ENCODE results near the gene FHOD3. TPM values are rescaled to one million over a fixed set of nuclear protein-coding genes. Genes with fewer than 3 reads are reported as not detected.
A peak's percentile ranks its signal among the peaks of the same experiment; 100 is the strongest.

The FHOD3 gene
- total RNA-seq, 1 experiment from 2014 or later, result 18.1 TPM

DNA sequence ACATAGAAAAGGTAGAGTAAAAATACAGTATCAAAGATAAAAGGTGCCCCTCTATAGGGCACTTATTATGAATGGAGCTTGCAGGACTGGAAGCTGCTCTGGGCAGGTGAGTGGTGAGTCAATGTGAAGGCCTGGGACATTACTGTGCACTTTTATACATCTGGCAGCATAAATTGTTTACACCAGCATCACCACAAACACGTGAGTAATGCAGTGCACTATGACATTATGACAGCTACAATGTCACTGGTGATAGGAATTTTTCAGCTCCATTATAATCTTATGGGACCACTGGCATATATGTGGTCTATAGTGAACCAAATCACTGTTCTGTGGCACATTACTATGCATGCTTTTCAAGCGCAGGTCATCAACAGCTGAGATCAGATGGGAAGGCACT lies 483.2 kb downstream of the FHOD3 start:
- no TSS peak for BruUV-seq (replicated peaks)
- Histone ChIP-seq H3K36me3 (ENCODE audit: low read depth, low read length) (no peaks in the 10 kb centered on the region), H3K9ac (ENCODE audit: low read length) (no peak overlapping the region), H3K9me2 (replicated peaks; ENCODE audit: low read length) (no peaks in the 10 kb centered on the region), H3F3A (ENCODE audit: low read length, unreplicated experiment) (no peaks in the 10 kb centered on the region), H4K20me1 (ENCODE audit: low read length) (no peaks in the 10 kb centered on the region), H3K4me2 (ENCODE audit: low read length) (no peak overlapping the region), H3K4me1 (ENCODE audit: insufficient read depth, low read length) (no peaks in the 10 kb centered on the region), H2AFZ (ENCODE audit: low read length) (no peak overlapping the region), H3K79me2 (ENCODE audit: low read length) (no peaks in the 10 kb centered on the region), H3K9me3 (ENCODE audit: low read length) (no peaks in the 10 kb centered on the region), H3K27me3 (ENCODE audit: low read length) (no peaks in the 10 kb centered on the region), H3K4me3 (ENCODE audit: low read length) (no peak overlapping the region), H3K27ac (ENCODE audit: low read length) (no peak overlapping the region)
- TF ChIP-seq EZH2 (IDR thresholded peaks at IDR 0.05; ENCODE audit: low read length, unreplicated experiment) (no peak), EZH2phosphoT487 (IDR thresholded peaks at IDR 0.05; ENCODE audit: borderline replicate concordance, low read length) (no peak)
- TF ChIP-seq, protein P1, sequence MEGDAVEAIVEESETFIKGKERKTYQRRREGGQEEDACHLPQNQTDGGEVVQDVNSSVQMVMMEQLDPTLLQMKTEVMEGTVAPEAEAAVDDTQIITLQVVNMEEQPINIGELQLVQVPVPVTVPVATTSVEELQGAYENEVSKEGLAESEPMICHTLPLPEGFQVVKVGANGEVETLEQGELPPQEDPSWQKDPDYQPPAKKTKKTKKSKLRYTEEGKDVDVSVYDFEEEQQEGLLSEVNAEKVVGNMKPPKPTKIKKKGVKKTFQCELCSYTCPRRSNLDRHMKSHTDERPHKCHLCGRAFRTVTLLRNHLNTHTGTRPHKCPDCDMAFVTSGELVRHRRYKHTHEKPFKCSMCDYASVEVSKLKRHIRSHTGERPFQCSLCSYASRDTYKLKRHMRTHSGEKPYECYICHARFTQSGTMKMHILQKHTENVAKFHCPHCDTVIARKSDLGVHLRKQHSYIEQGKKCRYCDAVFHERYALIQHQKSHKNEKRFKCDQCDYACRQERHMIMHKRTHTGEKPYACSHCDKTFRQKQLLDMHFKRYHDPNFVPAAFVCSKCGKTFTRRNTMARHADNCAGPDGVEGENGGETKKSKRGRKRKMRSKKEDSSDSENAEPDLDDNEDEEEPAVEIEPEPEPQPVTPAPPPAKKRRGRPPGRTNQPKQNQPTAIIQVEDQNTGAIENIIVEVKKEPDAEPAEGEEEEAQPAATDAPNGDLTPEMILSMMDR (conservative IDR thresholded peaks at IDR 0.05; ENCODE audit: low read depth, low read length), result no peak
- ATAC-seq (peak; percentile 51), DNase-seq (no peak)
- ChIA-PET POLR2A (ENCODE audit: unreplicated experiment) (no interaction called here), CTCF (no interaction called here)
- intact Hi-C loops (cut with micrococcal nuclease), result no loop called here

DNA sequence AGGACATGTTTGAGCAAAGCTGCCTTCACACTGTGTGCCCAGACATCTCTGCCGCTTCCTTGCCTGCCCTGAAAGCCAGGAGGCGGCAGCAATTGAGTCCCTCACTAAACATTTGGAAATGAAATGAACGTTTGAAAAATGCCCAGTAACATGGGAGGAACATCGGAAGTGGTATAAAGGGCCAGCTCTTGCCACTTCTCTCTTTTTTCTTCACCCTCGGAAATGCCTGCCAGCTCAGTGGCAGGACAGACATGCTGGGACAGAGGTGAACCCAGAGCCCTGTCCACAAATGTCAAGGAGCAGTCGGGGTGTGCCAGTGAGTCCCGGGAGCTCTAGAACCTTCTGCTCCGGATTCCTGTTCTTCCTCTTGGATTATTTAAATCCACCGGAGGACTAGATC lies 485.2 kb downstream of the FHOD3 start:
- BruUV-seq (replicated peaks), result no TSS peak

DNA sequence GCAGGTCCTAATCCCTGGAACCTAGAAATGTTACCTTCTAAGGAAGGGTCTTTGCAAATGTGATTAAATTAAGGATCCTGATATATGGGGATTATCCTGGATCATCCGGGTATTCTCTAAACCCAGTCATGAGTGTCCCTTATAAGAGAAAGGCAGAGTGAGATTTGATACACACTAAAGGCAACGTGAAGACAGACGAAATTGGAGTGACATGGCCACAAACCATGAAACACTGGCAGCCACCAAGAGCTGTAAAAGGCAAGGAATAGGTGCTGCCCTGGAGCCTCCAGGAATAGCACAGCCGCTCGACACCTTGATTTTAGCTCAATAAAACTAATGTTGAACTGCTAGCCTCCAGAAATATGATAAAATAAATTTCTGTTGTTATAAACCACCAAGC lies 486.3 kb downstream of the FHOD3 start:
- POLR2A ChIA-PET (ENCODE audit: unreplicated experiment), result no interaction called here
- TF ChIP-seq EZH2phosphoT487 (IDR thresholded peaks at IDR 0.05; ENCODE audit: borderline replicate concordance, low read length) (no peak), EZH2 (IDR thresholded peaks at IDR 0.05; ENCODE audit: low read length, unreplicated experiment) (no peak)
- TF ChIP-seq, protein P1 (conservative IDR thresholded peaks at IDR 0.05; ENCODE audit: low read depth, low read length), result no peak
- no TSS peak for BruUV-seq (replicated peaks)

More for the DNA sequence above, 485.2 kb downstream of the FHOD3 start:
- DNase-seq, result no peak
- Histone ChIP-seq H3K9me2 (replicated peaks; ENCODE audit: low read length) (no peaks in the 10 kb centered on the region), H3K9ac (ENCODE audit: low read length) (no peak overlapping the region), H3K36me3 (ENCODE audit: low read depth, low read length) (no peaks in the 10 kb centered on the region), H4K20me1 (ENCODE audit: low read length) (no peaks in the 10 kb centered on the region), H3F3A (ENCODE audit: low read length, unreplicated experiment) (no peaks in the 10 kb centered on the region), H3K79me2 (ENCODE audit: low read length) (no peaks in the 10 kb centered on the region), H2AFZ (ENCODE audit: low read length) (no peak overlapping the region), H3K9me3 (ENCODE audit: low read length) (no peaks in the 10 kb centered on the region), H3K4me2 (ENCODE audit: low read length) (no peak overlapping the region), H3K27ac (ENCODE audit: low read length) (no peak overlapping the region), H3K4me1 (ENCODE audit: insufficient read depth, low read length) (no peaks in the 10 kb centered on the region), H3K27me3 (ENCODE audit: low read length) (no peaks in the 10 kb centered on the region), H3K4me3 (ENCODE audit: low read length) (no peak overlapping the region)
- ATAC-seq, result no peak
- TF ChIP-seq EZH2 (IDR thresholded peaks at IDR 0.05; ENCODE audit: low read length, unreplicated experiment), result no peak
- TF ChIP-seq, protein P1 (conservative IDR thresholded peaks at IDR 0.05; ENCODE audit: low read depth, low read length), result no peak
- TF ChIP-seq EZH2phosphoT487 (IDR thresholded peaks at IDR 0.05; ENCODE audit: borderline replicate concordance, low read length), result no peak
- POLR2A ChIA-PET (ENCODE audit: unreplicated experiment), result no interaction called here
- CTCF ChIA-PET, result no interaction called here
- intact Hi-C loops (cut with micrococcal nuclease), result no loop called here

More for the DNA sequence above, 486.3 kb downstream of the FHOD3 start:
- H3K36me3 ChIP-seq (ENCODE audit: low read depth, low read length), result no peaks in the 10 kb centered on the region
- H3K27ac ChIP-seq (ENCODE audit: low read length), result no peak overlapping the region
- H3K9ac ChIP-seq (ENCODE audit: low read length), result no peak overlapping the region
- H3K9me2 ChIP-seq (replicated peaks; ENCODE audit: low read length), result no peaks in the 10 kb centered on the region
- H3K27me3 ChIP-seq (ENCODE audit: low read length), result no peaks in the 10 kb centered on the region
- no peak for ATAC-seq
- no peak overlapping the region for H3K4me3 ChIP-seq (ENCODE audit: low read length)
- H3K79me2 ChIP-seq (ENCODE audit: low read length), result no peaks in the 10 kb centered on the region
- H4K20me1 ChIP-seq (ENCODE audit: low read length), result no peaks in the 10 kb centered on the region
- intact Hi-C loops (cut with micrococcal nuclease), result no loop called here
- H3K9me3 ChIP-seq (ENCODE audit: low read length), result no peaks in the 10 kb centered on the region
- CTCF ChIA-PET, result no interaction called here
- H2AFZ ChIP-seq (ENCODE audit: low read length), result no peak overlapping the region
- no peaks in the 10 kb centered on the region for H3K4me1 ChIP-seq (ENCODE audit: insufficient read depth, low read length)
- H3F3A ChIP-seq (ENCODE audit: low read length, unreplicated experiment), result no peaks in the 10 kb centered on the region
- DNase-seq, result no peak
- no peak overlapping the region for H3K4me2 ChIP-seq (ENCODE audit: low read length)
